ENCODE results near the gene WWP2.
"Not testable (repeated sequence)": the region's sequence is repeated elsewhere in the genome, so short reads cannot be mapped to it uniquely, and the experiment has no call there.

WWP2 gene

DNA sequence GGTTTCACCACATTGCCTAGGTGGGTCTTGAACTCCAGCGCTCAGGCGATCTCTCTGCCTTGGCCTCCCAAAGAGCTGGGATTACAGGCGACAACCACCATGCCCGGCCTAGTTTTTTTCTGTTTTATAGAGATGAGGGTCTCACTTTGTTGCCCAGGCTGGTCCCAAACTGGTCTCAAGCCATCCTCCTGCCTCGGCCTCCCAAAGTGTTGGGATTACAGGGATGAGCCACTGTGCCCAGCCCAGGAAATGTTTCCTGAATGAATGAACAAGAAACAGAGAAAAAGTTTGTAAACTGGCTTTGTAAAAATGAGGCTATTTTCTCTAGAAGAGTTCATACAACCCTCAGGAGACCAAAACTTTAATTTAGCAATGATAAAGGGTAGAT lies 68.0 kb downstream of the WWP2 start:
- no peak for DNase-seq (ENCODE audit: low read depth in 1 of 2, low spot score in 1 of 2)

DNA sequence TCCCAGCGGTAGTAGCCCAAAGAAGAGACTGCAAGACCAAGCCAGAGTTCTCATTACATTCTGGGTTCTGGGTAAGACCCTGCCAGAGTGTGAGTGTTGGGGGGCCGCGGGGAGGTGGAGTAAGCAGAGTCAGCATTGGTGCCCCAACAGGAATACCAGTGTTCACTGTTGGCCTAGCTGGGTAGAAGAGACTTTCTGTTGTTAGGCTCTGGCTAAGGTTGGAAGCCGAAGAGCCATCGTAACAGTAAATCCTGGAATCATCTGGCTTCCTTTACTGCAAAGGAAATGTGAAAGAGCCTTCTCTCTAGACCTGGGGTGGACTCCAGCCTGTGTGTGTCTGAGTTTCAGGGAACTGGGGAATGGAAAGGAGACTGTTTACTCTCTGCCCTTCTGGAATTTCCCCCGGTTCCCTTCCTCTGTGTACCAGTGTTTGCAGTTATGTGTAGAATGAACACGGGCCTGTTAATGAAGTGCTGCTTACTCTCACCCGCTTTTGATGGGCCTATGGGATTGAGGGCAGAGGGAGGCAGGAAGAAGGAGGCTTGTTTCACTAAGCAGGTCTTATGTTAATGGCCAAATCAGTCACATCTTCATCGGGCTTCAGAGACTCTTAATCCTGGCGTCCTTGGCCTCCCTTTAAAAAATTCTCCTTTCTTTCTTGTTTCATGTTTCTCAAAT lies 68.5 kb downstream of the WWP2 start:
- no peak for DNase-seq (ENCODE audit: low read depth in 1 of 2, low spot score in 1 of 2)

- no peak for DNase-seq (ENCODE audit: low read depth in 1 of 2, low spot score in 1 of 2)
Measured at GRCh38 chr16:69831212-69832123, 69.3 kb downstream of the WWP2 start.

DNA sequence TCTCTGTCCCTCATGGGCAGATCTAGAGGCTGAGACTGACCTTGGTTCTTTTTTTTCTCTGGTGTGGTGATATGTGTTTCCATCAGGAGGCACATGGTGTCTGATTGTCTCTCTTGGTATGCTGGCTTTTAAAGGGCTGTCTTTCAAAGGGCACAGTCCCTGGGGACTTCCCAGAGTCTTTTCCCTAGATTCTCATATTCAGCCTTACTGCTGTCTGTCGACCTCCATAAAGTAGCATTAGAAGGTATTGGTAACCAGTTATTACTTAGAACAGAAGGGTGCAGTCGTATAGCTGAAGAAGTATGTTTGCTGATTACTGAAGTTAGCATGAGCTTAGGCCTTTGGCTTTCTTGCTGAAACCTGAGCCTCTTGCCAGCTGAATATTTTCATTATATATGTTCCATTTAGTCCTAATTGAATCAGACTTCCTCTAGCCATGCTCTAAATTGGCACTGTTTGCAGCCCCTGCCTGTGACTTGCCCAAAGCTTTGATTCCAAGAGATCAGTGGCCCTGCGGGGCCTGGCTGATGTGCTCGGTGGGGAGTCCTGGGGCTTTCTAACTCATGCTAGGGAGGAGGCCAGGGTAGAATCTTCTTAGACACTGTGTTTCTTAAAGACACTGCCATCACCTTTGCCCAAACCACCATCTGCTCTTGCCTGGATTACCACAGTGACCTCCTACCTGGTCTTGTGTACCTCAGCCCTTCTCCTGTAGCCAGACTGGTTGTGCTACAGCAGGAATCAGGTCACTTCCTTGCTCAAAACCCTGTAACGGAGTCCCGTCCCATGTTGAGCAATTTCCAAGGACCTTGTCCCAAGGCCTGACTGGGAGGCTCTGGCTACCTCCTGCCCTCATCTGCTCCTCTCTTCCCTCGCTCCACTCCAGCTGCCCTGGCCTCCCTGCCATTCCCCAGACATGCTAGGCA lies 71.5 kb downstream of the WWP2 start:
- no peak for DNase-seq (ENCODE audit: low read depth in 1 of 2, low spot score in 1 of 2)

- no peak for DNase-seq (ENCODE audit: low read depth in 1 of 2, low spot score in 1 of 2)
Measured at GRCh38 chr16:69834807-69835466, 72.8 kb downstream of the WWP2 start.

DNA sequence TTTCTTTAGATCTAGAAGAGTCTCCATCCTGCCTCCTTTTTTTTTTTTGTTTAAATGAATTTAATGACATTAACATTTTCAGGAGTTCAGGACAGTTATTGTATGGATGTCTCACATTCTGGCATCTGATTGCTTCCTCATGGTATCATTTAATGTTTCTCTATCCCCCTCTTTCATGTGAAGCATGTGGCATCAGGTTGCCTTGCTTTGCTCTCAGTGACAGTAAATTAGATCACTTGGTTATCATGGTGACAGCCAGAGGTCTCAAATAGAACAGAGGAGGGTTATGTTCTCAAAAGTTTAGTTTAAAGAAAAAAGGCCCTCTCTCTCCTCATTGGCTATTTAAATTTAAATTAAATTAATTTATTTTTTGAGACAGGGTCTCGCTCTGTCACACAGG lies 74.1 kb downstream of the WWP2 start:
- DNase-seq (ENCODE audit: low read depth in 1 of 2, low spot score in 1 of 2) = no peak

- no peak for DNase-seq (ENCODE audit: low read depth in 1 of 2, low spot score in 1 of 2)
Measured at GRCh38 chr16:69837380-69837779, 75.2 kb downstream of the WWP2 start.

DNA sequence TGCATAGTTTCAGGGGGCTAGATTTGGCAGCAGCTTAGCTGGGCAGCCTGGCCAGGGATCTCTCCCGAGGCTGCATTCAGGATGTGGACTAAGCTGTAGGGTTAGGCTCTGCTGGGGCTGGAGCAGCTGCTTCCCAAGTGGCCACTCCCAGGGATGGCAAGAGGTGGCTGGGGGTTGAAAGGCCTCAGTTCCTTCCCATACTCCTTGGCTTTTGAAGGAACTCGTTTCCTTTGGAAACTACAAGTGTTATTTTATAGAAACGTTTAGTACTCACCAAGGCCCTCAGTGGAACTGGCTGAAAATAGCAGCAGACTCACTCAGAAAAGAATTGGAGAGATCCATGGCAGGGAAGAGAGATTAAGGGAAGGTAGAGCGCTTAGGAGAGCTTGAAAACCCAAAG lies 76.4 kb downstream of the WWP2 start:
- no peak for DNase-seq (ENCODE audit: low read depth in 1 of 2, low spot score in 1 of 2)

DNA sequence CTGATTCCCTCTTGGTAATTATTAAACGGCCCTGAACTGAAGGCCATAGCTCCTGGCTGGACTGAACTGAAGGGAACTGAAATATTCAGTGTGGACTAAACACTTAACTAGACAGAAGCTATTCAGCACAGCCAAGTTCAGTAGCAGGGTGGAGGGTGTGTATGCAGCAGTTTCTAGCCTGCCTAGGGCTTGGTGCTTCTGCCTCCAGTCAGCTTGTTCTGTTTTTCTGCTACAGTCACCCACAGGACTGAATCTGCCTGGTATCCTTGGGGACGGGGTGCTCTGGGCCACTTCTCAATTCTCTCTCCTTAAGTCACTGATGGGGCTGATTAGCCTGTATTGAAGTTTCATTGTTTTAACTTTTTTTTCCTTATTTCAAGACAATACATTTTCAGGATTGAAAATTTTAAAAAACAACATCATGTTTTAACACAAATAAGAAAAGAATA lies 77.1 kb downstream of the WWP2 start:
- DNase-seq (ENCODE audit: low read depth in 1 of 2, low spot score in 1 of 2) = no peak

- DNase-seq (ENCODE audit: low read depth in 1 of 2, low spot score in 1 of 2) = no peak
Measured at GRCh38 chr16:69839798-69840409, 77.8 kb downstream of the WWP2 start.

- DNase-seq (ENCODE audit: low read depth in 1 of 2, low spot score in 1 of 2) = no peak
Measured at GRCh38 chr16:69840975-69841374, 78.8 kb downstream of the WWP2 start.

DNA sequence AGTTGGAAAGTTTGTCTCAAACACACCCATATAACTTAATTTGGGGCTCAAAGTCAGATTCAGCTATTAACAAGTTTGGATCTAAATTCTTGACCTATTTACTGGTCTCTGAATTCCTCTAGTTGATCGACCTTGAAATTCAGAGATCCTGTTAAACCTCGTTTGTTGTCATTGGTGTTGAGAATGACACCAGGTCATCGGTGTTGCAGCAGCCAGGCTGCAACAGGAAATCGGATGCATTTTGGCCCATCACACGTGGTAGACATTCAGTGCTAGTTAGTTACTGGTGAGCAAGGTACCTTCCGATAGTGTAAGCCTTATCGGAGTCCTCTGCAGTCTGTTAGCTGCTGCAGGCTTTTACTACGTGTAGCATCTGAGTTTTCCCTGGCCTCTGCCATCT lies 82.3 kb downstream of the WWP2 start:
- DNase-seq (ENCODE audit: low read depth in 1 of 2, low spot score in 1 of 2) = no peak

- no peak for DNase-seq (ENCODE audit: low read depth in 1 of 2, low spot score in 1 of 2)
Measured at GRCh38 chr16:69845181-69845580, 83.0 kb downstream of the WWP2 start.

- DNase-seq (ENCODE audit: low read depth in 1 of 2, low spot score in 1 of 2) = no peak
Measured at GRCh38 chr16:69847643-69848042, 85.5 kb downstream of the WWP2 start.

- no peak for DNase-seq (ENCODE audit: low read depth in 1 of 2, low spot score in 1 of 2)
Measured at GRCh38 chr16:69848637-69849545, 86.8 kb downstream of the WWP2 start.

DNA sequence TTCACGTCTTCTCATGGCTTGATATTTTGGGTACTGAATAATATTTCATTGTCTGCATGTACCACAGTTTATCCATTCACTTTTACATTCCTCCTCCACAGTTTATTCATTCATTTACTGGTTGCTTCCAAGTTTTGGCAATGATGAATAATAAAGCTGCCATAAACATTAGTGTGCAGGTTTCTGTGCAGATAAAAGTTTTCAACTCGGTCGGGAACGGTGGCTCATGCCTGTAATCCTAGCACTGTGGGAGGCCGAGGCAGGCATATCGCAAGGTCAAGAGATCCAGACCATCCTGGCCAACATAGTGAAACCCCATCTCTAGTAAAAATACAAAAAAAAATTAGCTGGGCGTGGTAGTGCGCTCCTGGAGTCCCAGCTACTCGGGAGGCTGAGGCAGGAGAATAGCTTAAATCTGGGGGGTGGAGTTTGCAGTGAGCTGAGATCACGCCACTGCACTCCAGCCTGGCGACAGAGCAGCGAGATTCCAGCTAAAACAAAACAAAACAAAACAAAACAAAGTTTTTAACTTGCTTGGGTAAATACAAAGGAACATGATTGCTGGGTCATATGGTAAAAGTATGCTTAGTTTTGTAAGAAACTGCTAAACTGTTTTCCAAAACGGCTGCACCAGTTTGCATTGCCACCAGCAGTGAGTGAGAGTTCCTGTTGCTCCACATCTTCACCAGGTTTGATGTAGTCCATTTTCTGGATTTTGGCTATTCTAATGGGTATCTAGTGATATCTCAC lies 89.5 kb downstream of the WWP2 start:
- no peak for DNase-seq (ENCODE audit: low read depth in 1 of 2, low spot score in 1 of 2)

GRCh38 chr16:69852815-69853214 lies 90.7 kb downstream of the WWP2 start:
- DNase-seq (ENCODE audit: low read depth in 1 of 2, low spot score in 1 of 2) = no peak

GRCh38 chr16:69853481-69853880 lies 91.3 kb downstream of the WWP2 start:
- DNase-seq (ENCODE audit: low read depth in 1 of 2, low spot score in 1 of 2) = no peak

DNA sequence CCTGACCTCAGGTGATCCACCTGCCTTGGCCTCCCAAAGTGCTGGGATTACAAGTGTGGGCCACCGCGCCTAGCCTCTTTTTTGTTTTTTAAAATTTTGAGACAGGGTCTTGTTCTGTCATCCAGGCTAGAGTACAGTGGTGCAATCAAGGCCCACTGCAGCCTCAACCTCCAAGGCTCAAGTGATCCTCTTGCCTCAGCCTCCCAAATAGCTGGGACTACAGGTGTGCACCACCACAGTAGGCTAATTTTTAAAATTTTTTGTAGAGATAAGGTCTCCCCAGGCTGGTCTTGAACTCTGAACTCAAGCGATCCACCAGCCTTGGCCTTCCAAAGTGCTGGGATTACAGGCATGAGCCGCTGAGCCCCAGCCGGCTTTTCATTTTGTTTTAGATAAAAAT lies 92.6 kb downstream of the WWP2 start:
- DNase-seq (ENCODE audit: low read depth in 1 of 2, low spot score in 1 of 2) = not testable (repeated sequence)

All from activated CD4-positive, alpha-beta T cell treated with anti-CD3 and anti-CD28 coated beads, Interleukin-2, amount 50 U/mL, for 24 hours (primary cell).